Measurements from ENCODE around the gene SEMA4C. TPM values are rescaled to one million over a fixed set of nuclear protein-coding genes. Genes with fewer than 3 reads are reported as not detected.

SEMA4C gene
- total RNA-seq, 1 experiment from 2014 or later: 40.2 TPM

GRCh38 chr2:96870626-96871255, 861 bp upstream of the SEMA4C start:
- H3K9me3 ChIP-seq (ENCODE audit: control insufficient read depth, insufficient read depth, low read depth, low read length): no peaks in the 10 kb centered on the region
- CTCF ChIA-PET: interaction anchor here (0.6 kb wide), 1 partner anchor 66 kb away, joined by 4 read pairs; no protein-coding TSS in a partner anchor
- H3K27ac ChIP-seq (ENCODE audit: low read length): peak overlapping the region; percentile 1; the same call in 1 of the 2 replicates
- H3K4me3 ChIP-seq (ENCODE audit: low read depth in 2 of 2, low read length in 2 of 2): peak overlapping the region; percentile 66 to 70
- peaks cover 3% of the 10 kb centered on the region; the same call in 1 of the 2 replicates for H3K36me3 ChIP-seq (ENCODE audit: control insufficient read depth, insufficient read depth, low read length)
- intact Hi-C loops (cut with micrococcal nuclease; ENCODE audit: unreplicated experiment): no loop called here
- no peak for TF ChIP-seq SIN3A (IDR thresholded peaks at IDR 0.05; ENCODE audit: borderline replicate concordance, insufficient read depth, low read depth, low read length)
- no peak for TF ChIP-seq POLR2AphosphoS5 (IDR thresholded peaks at IDR 0.05; ENCODE audit: low read depth, low read length)
- TF ChIP-seq CTCF (IDR thresholded peaks at IDR 0.05): no peak
- TF ChIP-seq REST (IDR thresholded peaks at IDR 0.05; ENCODE audit: insufficient read depth in 1 of 2, low read depth in 2 of 2, low read length in 1 of 2): no peak
- no peak for TF ChIP-seq TCF7L2 (IDR thresholded peaks at IDR 0.05; ENCODE audit: low read depth, low read length)
- DNase-seq (ENCODE audit: low read depth, low spot score) (no peak), ATAC-seq (0 out of 2 replicates have a peak, but pooled peaks have one; percentile 18)
- POLR2A ChIA-PET: interaction anchor here (0.6 kb wide), 1 partner anchor 238 kb away, joined by 3 read pairs; no protein-coding TSS in a partner anchor
- no TSS peak for BruUV-seq (replicated peaks)
- peaks cover 22% of the 10 kb centered on the region for H3K4me1 ChIP-seq (ENCODE audit: control insufficient read depth, insufficient read depth, low read length)
- in situ Hi-C loops (cut with HindIII; ENCODE audit: low pct_unique_long_range_greater_than_20kb, low sequenced_read_pairs): no loop called here
- H3K27me3 ChIP-seq (ENCODE audit: control insufficient read depth, insufficient read depth, low read length): no peaks in the 10 kb centered on the region

DNA sequence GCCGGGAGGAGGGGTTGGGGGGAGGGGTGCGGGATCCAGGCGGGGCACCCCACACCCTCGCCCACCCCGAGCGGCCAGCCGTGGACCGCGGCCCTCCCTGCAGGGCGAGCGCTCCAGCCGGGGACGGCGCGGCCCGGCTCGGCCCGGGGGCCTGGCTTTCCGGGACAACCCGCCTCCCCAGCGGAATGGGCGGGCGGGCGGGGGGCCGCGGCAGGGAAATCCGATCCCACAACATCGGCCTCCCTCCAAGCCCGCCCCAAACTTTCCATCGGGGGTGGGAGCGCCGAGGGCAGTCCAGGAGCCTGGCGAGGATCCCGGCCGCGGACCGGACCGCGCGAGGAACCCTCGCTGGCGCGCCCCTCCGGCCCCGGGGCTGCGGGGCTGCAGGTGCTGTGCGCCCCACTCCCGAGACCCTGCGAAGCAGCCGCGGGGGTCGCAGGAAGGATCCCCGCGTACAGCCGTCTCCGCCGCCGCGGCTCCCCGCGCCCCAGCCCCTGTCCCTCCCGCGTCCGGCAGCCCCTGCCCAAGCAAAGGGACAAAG, 529 bp downstream of the SEMA4C start:
- no TSS peak for BruUV-seq (replicated peaks)
- H3K4me3 ChIP-seq (ENCODE audit: low read depth in 2 of 2, low read length in 2 of 2): peak overlapping the region; percentile 66 to 70
- no peaks in the 10 kb centered on the region for H3K27me3 ChIP-seq (ENCODE audit: control insufficient read depth, insufficient read depth, low read length)
- CTCF ChIA-PET: interaction anchor here (0.6 to 1.0 kb wide), 4 partner anchors 8 to 358 kb away, joined by 3 to 9 read pairs (median 7); no protein-coding TSS in a partner anchor
- ATAC-seq: peak; percentile 49
- intact Hi-C loops (cut with micrococcal nuclease; ENCODE audit: unreplicated experiment) (no loop called here), in situ Hi-C loops (cut with HindIII; ENCODE audit: low pct_unique_long_range_greater_than_20kb, low sequenced_read_pairs) (no loop called here)
- H3K4me1 ChIP-seq (ENCODE audit: control insufficient read depth, insufficient read depth, low read length): peaks cover 22% of the 10 kb centered on the region
- H3K27ac ChIP-seq (ENCODE audit: low read length): peak overlapping the region; percentile 92; the same call in 1 of the 2 replicates
- POLR2A ChIA-PET: interaction anchor here (0.6 to 0.7 kb wide), 2 partner anchors 10 to 84 kb away, joined by 3 to 4 read pairs; no protein-coding TSS in a partner anchor
- no peak for TF ChIP-seq TCF7L2 (IDR thresholded peaks at IDR 0.05; ENCODE audit: low read depth, low read length)
- TF ChIP-seq CTCF (IDR thresholded peaks at IDR 0.05): no peak; the same call in 1 of the 2 replicates
- no peak for TF ChIP-seq SIN3A (IDR thresholded peaks at IDR 0.05; ENCODE audit: borderline replicate concordance, insufficient read depth, low read depth, low read length)
- H3K36me3 ChIP-seq (ENCODE audit: control insufficient read depth, insufficient read depth, low read length): peaks cover 6% of the 10 kb centered on the region; the same call in 1 of the 2 replicates
- no peaks in the 10 kb centered on the region for H3K9me3 ChIP-seq (ENCODE audit: control insufficient read depth, insufficient read depth, low read depth, low read length)
- DNase-seq (ENCODE audit: low read depth, low spot score): no peak
